HG03280 (cell line): ENCODE measurements around the gene WDFY4.

Experiments
- ATAC-seq: cut with Tn5 transposase; IDR thresholded peaks from one replicate; pipeline ENCODE4 v1.9.1; 2021; ENCODE audit warnings: mild to moderate bottlenecking, moderate library complexity; ENCODE audit not compliant: unreplicated experiment

The WDFY4 gene

DNA sequence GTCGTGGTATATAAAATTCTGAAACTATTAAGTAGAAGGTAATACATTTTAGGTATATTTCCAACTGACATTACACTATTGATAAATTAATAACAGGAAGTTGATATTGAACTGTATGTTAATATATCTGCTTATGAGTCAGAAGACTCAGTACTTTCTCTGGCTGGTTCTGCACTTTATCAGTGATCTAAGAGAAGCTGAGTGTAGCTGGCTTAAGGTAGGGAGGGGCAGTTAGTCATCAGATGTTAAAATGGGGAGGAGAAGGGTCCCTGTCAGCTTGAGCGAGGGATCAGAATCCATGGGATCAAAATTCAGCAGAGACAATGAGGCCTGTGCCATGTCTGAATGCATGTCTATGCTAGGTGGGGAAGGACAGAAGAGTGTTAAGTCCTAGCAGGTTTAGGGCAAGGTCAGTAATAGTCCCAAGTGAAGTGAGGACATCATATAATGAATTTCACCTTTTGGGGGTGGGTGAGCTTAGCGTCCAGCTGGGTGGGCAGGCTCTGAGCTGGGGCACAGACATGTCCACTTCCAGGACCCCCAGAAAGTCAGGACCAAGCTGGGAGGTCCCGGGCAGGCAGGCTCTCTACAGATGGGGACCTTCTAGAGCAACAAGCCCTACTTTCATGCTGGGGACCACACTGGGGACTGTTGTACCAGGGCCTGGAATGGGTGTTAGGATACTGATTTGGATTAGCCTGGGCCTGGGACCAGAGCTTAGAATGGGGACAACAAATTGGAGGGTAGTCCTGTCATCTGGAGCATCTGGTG is 82.9 kb downstream of the WDFY4 start:
- no peak for ATAC-seq

DNA sequence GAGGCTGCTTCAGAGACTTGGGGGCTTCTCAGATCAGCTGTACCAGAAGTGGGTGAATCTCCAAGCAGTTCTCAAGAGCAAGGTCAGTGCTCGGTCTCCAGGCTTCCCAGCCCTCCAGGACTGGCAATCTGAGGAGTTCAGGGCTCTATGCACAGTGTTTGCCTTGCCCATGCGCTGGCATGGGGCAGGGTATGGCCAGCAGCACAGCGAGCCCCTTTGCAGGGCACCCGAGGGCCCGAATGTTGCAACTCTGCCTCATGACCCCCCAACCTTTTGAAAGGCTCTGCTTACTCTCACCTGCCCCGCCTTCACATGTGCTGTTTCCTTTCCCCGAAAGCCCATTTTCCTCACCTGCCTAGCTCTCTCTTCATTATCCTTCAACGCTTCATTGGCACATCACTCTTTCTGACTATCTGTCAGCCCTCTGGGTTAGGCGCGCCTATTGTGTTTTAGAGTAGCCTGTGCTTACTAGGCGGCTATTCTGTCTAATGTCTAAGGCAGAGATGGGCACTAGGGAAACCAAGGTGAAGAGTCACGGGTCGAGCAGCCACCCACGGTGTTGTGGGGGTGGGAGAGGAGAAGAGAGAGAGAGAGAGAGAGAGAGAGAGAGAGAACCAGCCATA is 83.6 kb downstream of the WDFY4 start:
- no peak for ATAC-seq

DNA sequence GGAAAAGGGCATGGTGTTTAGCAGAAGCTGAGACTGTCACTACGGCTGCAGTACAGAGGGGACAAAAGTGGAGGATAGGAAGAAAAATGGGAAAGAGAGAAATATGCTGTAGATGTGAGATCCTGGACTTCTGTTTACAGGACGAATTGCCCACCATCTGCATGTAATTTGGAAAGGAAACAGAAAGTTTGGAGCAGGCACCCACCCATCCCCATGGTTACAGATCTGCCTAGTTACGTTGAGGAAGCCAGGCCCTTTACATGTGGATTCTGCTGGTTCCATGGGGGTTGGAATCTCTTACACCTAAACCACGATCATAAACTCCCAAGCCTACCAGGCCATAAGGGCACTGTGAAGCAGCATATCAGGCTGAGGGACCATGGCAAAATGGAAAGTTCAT is 84.3 kb downstream of the WDFY4 start:
- no peak for ATAC-seq

DNA sequence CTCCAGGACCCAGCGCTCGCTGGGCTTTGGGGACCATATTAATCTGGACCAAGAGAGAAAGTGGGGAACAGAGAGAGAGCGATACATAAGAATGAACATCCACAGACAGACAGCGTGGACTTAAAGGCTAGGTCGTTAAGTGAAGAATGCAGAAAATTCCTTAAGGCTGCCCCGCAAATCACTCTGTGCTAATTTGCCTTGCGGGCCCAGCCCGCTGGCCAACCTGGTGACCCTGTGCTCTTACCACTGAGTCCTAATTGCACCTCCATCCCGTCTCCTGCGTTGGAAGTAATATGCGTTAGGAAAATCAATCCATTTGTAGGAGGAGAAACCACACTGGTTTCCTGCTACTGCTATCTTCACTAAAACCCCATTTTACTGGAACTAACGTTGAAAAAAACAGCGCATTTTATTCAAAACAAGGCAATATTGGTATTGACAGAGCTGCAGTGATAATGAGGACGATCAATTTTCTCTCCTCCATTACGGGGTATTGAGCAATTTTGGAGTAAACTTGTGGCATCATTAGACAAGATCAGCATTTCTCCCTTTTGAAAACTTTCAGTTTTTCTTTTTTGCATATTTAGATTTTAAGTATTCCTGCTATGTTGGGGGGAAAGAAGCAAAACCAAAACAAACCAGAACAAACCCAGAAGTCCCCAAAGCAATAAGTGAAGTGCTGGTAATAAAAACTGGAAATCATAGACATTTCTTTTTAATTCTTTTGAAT is 85.2 kb downstream of the WDFY4 start:
- ATAC-seq, result no peak

DNA sequence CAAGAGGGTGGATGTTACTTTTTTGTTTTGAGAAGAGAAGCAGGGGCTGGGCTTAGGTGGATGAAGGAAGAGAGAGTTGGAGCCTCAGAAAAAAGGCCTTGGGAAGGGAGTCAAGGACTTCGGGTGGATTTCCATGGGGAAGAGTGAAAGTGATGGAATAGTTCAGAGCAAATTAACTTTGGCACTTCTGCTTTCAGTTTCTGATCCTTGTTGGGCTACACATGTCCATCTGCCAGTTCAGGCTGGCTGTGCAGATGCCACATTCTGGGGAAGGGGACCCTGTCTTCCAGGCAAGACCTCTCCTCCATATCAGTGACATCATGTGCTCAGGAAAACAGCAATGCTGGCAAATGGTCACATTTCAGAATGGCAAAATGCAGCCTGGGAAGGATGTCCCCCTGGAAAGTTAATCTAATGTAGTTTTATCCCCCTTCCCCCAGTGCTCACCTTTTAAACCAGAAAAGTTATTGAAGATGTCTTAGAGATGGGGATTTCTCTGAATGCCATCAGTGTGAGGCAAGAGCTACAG is 86.0 kb downstream of the WDFY4 start:
- no peak for ATAC-seq

DNA sequence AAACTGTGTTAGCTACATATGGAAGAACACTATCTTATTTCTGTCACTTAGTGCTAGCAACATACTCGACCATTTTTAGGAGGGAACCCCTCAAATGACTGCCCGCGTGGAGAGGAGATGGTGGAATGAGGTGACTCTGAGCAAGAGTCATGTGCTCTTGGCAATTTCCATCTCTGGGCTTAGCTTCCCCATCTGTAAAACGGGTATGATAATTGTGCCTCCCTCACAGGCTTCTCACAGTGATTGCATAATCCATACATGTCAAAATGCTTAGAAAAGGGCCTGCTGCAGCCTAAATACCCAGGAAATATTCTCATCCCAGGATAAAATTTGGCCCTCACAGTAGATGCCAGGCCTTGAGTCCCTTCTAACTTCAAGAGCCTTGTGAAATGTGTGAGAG is 86.6 kb downstream of the WDFY4 start:
- ATAC-seq, result no peak

DNA sequence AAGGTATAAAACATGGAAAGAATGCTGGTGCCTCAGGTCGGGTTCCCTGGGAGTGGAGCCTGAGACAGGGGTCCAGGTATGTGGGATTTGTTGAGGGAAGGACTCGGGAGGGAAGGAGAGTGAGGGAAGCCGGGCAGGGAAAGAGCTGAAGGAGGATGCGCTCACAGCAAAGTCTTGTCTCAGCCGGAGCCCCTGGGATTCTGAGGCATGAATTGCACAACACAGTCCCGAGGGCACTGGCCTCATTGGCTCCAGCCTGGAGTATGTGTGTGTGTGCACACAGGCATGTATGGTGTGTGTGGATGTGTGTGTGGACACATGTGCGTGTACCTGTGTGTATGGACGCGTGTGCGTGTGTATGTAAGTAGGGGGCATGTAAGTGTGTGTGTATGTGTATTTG is 87.4 kb downstream of the WDFY4 start:
- ATAC-seq, result no peak

DNA sequence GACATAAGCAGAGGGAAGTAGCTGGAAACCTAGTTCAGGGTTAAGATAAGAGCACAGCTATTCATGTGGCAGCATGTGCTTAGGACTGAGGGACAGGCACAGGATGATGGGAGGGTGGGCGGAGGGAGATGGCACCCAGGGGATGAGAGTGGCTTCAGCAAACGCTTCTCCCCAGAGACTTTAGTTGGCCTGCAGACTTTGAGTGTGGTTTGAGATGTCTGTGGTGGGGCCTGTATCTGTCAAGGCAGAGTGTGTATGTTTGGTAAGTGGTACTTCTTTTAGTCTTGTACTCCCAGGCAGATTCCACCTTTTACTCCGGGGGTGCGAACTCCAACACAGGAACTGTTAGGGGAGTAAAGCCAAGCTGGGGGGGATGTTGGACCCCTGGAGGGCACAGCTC is 88.9 kb downstream of the WDFY4 start:
- ATAC-seq, result no peak

DNA sequence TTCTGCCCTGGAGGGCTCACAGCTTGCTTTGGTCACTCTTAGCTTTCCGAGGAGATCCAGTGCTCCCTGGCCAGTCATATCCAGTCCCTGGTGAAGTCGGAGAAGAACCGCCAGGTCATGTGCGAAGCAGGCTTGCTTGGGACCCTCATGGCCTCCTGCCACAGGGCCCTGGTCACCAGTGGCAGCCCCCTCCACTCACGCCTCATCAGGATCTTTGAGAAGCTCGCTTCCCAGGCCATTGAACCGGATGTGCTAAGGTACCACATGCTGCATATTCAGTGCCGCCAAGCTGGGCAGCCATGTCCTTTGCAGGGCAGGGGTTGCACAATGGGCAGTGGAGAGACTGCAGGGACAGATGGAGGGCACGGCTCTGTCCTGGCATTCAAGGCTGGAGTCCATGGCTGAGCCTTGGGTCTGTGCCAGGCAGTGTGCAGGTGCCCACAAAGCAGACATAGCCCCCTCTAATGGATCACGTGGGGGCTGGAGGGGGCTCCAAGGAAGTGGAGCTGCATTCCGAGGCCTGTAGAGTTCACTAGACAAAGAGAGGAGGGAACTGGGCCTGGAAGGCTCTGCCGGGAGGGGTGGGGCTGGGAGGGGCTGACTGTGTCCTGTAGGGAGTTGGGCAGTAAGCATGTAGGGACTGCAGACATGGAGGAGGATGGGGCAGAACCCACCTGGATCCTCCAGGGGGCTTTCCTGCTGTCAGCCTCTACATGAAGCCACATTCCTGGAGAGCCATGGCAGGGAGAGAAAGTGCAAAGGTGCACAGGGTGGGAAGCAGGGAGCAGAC is 89.9 kb downstream of the WDFY4 start:
- no peak for ATAC-seq

DNA sequence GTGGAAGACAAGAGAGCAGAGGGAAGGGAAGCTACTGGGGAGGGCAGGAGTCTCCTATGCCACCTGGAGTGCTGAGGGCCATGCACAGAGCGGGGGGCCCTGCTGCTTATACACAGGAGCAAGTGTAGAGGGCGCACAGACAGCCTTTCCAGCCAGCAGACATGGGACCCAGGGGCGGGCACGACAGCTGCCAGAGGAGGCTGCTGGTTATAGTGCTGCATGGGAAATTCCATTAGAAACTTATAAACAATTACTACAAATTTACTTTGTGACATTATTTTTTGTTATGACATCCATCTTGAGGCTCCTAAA is 90.5 kb downstream of the WDFY4 start:
- no peak for ATAC-seq

DNA sequence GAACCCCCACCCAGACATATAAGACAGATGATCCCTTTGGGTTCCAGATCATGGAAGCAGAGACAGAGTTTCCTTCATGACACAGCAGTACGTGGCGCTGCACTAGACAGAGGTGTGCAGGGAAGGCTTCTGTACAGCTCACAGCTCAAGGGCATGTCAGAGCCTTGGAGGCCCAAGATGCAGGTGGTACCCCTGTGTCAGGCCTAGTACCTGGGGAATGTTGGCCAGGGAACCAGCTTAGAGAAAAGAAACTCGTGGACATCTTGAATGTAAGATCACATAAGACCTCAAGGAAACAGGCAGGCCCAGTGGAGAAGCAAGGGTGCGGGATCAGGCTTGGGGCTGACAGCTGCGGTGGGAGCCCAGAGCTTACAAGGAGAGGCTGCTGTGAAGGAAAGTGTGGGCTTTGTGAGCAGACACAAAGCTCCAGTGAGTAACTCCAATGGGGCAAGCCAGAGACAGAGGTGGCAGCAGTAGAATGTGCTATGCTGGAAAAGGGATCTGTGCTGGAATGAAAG is 91.4 kb downstream of the WDFY4 start:
- no peak for ATAC-seq

DNA sequence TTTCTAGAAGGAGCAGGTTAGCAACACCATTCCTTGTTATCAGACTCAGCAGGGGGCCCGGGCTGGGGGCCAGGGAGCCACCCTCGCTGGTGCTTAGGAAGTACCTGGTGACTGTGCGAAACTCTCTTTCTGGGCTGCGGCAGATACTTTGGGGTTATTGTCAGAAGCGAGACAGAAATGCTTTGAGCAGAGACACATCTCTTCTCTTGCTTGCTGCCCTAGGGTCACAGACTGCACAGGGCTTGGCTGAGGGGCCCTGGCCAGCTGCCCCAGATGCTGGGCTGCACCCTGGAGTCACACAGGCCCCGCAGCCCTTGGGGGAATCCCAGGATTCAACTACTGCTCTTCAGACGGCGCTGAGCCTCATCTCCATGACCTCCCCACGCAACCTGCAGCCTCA is 91.9 kb downstream of the WDFY4 start:
- no peak for ATAC-seq

DNA sequence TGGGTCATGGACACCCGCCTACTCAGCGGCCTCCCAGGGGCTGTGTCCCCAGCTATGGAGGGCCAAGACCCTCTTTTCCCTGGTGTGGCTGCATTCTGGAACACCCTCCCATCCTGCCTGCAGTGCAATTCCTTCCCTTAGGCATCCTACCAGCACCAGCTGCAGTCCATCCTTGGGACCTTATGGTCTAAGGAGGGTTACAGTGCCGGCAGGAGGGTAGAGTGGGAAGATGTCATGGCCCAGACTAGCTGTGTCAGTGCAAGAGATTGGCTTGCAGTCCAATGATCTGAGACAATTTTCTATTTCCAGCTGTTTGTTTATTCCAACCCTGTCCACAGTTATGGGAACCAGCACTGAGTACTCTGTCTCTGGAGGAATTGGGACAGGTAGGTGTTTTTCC is 92.4 kb downstream of the WDFY4 start:
- no peak for ATAC-seq

DNA sequence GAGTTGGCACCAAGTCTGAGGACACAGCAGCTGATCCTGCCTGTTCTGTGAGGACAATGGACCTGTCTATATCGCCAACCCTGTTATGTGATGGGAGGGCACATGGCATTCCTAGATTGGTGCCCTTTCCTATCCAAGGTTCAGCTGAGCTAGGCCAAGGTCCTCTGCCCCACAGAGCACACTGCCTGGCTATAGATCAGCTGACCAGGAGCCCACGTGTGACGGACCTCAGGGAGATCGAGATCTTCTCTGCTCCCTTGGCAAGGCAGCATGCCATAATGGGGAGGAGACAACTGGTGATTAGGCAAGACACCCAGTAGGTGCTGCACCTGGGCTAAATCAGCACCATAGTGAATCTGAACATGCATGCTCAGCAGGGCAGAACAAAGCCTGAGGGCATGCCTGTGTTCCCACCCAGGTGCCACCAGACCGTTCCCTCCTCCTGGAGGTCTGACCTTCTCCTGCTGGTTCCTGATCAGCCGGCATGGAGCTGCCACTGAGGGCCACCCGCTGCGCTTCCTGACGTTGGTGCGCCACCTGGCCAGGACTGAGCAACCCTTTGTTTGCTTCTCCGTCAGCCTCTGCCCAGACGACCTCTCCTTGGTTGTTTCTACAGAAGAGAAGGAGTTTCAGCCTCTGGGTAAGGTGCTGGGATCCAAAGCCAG is 93.7 kb downstream of the WDFY4 start:
- no peak for ATAC-seq

DNA sequence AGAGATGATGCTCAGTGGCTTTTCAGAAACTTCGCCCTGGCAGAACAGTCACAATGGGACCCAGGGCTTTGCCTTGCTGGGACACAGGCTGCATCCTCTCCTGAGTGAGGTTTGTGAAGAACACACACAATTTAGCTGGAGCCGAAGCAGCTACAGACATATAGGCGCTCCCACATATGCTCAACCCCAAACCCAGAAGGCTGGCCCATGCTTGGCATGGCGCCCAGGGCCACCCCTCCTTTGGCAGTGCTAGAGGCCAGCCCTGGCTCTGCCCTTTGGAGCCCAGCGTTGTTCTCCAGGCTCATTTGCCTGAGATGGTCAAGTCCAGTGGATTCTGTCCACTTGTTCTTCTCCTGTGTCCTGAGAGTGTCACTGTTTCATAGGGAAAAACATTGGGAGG is 94.4 kb downstream of the WDFY4 start:
- ATAC-seq, result no peak

DNA sequence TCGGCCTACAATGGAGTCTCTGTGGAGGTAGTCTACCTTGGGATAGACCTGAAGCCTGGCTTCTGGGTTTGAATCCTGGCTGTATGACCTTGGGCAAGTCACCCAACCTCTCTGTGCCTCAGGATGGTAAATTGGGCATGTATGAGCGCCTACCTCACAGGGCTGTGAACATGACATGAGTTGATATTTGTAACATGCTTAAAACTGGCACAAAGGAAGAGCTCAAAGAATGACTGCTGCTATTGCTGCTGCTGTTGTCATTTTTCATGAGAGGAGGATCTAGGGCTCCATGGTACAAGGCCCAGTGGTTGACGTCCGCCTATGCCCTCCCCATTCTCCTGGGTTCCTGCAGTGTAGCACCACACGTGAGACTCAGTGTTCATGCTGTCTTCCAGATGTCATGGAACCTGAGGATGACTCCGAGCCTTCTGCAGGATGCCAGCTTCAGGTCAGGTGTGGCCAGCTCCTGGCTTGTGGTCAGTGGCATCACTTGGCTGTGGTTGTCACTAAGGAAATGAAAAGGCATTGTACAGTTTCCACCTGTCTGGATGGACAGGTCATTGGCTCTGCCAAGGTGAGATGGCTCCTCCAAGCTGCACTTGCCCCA is 95.0 kb downstream of the WDFY4 start:
- no peak for ATAC-seq

DNA sequence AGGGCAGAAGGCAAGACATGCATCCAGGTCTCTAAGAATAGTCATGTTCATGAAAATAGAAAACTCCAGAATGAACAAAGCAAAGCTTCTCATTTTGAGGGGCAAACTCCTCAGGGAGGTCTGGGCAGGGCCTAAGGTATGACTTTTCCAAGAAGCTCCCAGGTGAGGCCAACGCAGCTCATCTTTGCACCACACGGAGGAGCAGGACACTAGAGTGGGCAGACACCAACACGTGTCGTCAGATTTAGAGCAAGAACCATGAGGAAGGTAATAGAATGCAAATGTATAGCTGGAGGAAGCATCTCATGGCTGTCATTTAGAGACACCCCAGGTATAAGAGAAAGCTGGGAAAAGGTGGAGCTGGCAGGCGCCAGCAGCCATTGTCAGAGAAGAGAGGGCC is 95.7 kb downstream of the WDFY4 start:
- no peak for ATAC-seq

DNA sequence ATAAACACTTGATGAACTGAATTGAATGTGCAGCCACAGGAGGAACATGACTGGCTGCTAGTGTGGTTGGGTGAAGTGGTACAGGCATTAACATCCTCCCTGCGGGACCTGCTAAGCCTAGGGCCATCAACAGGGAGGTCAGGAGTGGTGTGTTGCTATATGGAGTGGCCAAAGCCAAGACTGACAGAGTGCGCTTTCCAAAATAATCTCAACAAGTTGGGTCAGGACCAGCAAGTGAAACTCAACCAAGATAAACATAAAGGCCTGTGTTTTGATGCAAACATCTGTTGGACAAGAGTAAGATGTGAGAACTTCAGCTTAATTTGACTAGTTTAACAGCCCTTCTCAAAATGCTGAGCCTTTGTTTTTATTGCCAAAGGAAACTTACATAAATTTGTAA is 97.7 kb downstream of the WDFY4 start:
- ATAC-seq, result no peak

DNA sequence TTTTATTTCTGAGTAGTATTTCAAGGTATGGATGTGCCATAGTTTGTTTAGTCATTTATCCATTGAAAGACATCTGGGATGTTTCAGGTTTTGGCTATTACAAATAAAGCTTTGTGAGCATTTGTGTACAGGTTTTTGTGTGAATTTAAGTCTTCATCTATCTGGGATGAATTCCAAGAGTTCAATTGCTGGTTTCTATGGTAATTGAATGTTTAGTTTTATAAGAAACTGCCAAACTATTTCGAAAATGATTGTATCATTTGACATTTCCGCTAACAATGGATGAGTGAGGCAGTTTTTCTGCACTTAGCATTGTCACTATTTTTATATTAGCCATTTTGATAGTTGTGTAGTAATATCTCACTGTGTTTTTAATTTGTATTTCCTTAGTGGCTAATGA is 99.4 kb downstream of the WDFY4 start:
- ATAC-seq, result no peak

DNA sequence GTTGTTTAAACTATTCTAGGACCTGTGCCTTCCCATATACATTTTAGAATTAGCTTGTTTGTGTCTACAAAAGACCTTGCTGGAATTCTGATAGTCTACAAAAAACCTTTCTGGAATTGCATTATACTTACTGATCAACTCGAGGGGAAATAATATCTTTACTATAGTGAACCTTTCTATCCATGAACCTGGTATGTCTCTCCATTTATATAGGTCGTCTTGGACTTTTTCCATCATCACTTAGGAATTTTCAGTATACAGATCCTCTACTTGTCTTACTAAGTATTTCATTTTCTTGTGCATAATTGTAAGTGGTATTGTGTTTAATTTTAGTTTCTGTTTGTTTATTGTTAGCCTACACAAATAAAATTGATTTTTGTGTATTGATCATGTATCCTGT is 101.1 kb downstream of the WDFY4 start:
- no peak for ATAC-seq
